NCI-H146 (cell line): ENCODE measurements around the gene LGI4.

Experiments used
- DNase-seq: peaks from one replicate; lab custom pipeline; 2025; lab: John Stamatoyannopoulos, UW

LGI4 gene

DNA sequence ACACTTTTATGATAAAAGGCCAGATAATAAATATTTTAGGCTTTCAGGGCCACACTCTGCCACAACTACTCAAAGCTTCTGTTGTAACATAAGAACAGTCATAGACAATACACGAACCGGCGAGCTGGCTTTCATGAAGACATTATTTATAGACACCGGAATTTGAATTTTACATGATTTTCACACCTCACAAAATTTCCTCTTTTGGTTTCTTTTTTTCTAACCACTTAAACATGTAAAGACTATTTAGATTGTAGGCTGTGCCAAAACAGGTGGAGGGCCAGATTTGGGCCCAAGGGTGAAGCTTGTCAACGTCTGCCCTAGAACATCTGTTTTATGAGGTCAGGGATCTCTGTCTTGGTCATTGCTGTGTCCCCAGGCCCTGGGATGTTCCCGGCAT is 48.9 kb downstream of the LGI4 start:
- DNase-seq: no peak

DNA sequence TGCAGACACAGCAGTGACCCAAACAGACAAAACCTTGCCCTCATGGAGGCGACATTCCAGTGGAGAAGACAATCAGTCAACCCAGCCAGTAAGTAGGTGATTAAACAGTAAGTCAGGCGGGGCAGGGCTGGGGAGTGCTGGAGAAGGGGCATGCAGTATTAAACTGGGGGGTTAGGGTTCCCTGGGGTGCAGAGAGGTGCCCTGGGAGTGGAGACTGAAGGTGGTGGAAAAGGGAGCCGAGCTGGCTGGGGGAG is 50.4 kb downstream of the LGI4 start:
- no peak for DNase-seq

DNA sequence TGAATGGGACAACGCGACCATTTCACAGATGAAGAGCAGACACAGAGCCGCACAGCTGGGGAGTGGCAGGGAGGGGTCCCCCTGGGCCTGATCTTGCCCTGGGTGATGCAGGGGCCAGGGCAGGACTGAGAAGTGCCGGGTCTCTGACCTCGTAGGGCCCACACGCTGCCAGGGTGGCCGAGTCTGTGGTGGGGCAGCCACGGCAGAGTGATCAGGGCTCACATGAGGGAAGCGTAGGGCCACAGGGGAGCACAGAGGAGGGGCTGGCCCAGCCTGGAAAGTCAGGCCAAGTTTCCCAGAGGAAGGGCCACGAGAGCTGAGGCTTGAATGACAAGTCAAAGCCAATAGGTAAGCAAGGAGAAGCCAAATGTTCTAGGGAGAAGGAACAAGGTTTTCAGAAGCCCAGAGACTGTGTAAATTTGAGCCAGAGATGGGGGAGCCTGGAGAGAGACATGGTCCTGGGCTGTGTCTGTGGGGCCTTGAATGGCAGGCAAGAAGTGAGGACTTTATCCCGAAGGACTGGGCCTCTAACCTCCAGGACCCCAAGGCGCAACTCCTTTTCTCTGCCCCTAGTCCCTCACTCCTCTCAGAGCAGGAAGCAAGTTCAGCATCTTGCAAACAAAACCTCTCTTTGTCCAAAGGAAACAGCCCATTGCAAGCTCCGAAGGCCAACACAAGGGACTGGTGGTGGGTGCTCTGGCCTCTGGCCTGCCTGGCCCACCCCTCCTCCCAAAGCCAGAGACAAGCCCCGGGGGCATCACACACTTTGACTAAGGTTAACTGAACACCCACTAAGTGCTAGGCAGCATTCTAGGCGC is 51.0 kb downstream of the LGI4 start:
- no peak for DNase-seq

DNA sequence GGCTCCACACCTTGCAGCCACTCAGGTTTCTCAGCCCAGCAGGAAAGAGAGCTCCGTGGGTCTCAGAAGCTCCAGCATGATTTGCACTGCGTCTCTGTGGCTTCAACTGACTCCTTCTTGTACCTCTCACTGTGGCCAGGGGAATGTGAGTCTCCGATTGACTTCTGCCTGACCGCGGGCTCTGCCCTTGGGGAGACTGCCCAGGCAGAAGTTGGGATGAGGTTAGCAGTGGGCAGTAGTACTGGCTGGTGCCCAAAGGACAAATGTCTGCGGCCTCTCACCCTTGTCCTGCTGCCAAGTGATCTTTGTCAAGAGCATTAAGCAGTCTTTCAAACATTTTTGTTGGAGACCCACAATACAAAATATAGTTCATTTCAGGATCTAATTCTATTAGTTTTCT is 53.7 kb downstream of the LGI4 start:
- DNase-seq: no peak

DNA sequence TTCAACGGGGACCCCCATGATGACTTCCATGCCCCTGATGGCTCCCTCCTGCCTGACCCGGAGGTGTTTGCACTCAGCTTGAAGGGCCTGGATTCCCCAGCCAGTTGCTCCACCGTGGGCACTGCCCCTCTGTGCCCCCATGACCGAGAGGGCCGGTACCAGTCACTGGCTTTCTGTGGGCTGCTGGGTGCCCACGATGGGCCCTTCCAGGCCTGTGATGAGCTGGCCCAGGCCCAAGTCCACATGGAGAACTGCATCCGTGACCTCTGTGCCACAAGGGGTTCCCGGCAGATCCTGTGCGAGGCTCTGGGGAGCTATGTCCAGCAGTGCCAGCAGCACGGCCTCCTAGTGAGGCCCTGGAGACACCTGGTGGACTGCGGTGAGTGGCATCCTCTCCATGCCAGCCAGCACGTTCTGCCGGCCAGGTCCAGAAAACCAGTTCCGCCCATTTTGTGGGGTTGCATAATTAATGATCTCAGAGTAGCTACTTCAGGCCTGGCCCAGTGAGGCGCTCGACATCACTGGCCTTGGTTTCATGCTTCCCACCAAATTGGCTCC is 54.2 kb downstream of the LGI4 start:
- DNase-seq: no peak

DNA sequence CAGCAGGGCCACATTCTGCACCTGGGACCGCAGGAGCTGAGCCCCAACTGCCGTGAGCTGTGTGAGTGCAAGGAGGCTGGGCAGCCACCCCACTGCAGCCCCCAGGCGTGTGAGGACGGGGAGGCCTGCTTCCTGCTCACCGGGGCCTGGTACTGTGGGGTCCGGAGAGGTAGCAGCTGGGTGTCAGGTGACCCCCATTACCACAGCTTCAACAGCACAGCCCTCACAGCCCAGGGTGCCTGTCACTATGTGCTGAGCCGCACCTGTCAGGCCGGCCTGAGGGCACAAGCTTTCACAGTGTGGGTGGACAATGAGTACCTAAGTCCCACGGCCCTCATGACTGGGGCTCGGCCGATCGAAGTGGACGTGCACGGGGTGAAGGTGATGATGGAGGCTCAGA is 55.0 kb downstream of the LGI4 start:
- no peak for DNase-seq

DNA sequence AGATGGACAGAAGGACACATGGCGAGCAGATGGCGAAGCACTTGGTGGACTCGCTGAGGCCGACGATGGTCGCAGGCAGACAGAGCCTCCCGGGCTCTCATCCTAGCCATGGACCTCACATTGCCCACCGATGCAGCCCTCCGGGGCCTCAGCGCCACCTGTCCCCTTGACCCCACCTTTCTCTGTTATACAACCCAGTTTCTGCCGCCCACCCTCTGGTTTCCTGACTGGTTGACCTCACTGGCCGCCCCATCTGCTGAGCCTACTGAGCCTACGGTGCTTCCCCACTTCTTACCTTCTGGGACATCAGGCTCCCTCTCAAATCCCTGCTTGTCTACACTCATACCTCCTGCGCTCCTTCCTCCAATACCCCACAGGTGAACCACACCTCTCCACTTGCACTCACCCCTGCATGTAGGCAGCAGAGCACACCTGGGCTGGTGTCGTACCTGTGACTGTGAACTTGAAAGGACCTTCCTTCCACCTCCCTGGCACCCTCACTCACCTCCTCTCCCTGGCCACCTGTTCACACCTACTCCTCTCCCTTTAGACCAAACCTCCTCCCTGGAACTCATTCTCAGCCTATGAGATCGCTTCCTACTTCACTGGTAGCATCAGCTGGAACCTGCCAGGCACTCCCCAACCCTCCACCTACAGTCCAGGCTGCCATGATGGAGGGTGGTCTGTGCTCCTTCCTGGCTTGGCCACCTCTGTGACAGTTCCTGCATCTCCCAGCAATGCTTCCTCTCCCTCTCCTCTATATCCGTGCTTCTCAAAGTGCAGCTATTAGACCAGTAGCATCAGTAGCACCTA is 57.2 kb downstream of the LGI4 start:
- DNase-seq: no peak

DNA sequence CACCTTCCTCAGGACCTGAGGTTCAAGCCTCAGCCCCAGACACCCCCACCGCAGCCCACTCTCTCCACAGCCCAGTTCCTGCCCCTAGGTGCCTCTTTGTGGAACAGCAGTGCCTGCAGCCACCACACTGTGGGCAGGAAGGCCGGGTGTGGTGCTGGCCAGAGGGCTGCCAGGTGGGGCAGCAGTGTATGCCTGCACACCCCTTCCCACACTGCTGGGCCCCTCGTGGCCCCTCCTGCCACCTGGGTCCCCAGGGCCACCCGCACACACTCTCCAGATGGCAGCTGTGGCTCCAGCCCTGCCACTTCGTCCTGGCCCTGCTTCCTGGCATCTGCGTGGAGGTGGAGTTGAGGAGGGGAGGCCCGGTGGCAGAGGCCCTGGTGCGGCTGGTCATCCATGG is 58.2 kb downstream of the LGI4 start:
- no peak for DNase-seq

DNA sequence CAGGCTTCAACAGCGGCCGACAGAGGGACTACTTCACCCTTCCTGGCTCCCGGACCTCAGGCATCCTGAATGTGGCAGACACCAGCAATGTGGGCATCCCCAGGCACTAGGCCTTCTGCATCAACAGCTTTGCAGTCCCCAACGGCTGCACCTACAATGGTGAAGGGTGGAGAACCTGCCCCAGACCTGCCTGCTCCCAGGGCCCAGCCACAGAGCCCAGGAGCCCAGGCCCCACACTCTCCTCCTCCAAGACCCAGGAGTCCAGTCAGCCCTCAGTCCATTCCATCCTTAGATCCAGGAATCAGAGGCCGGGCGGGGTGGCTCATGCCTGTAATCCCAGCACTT is 58.9 kb downstream of the LGI4 start:
- no peak for DNase-seq

DNA sequence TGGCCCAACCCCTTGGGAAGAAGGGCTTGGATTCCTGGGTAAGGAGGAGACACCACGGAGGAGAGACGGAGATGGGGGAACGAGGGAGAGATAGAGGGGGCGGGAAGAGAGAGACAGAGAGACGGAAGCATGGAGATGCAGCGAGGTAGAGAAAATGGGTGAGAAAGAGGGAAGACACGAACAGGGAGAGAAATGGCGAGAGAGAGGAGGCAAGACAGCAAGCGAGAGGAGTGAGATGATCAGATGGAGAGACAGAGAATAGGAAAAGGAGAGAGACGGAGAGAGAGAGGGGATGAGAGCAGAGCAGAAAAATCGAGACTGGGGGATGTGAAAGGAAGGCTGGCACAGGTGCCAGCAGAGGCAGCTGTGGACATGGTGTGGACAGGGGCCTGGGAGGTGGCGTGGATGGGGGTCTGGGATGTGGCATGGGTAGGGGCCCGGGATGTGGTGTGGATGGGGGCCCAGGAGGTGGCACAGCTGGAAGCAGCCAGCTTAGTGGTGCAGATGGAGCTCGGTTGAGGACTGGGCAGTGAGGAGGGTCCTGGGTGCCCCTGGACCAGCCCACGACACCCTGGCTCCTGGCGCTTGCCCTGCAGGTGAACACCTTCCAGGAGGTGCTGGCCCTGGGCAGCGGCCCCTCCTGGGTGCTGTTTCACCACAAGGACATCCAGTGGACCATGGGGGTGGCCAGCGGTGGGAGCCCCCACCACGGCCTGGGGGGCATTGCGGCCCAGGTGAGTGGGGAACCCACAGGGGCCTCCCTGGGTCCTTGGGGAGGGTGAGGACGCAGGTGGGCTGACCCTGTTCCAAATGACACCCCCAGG is 59.4 kb downstream of the LGI4 start:
- DNase-seq: no peak
